K562 (cell line): Measurements from ENCODE around the gene PRDX6. TPM values are rescaled to one million over a fixed set of nuclear protein-coding genes. Genes with fewer than 3 reads are reported as not detected.

Experiments used
- ATAC-seq: fragments of 200-7000 bp; cut with Tn5 transposase; 3 replicates; pipeline ENCODE4 v1.9.1; 2020; ENCODE audit warnings: moderate library complexity
- BruUV-seq: library from RNA; stranded (reverse); fragments of 400-500 nt; replicated peaks from 2 replicates; lab custom pipeline; 2021; lab: Mats Ljungman, UMichigan
- CTCF ChIA-PET: fragments of 300-600 bp; formaldehyde crosslinking; extraction: SDS; loops from one replicate; lab custom pipeline; 2021; ENCODE audit warnings: low intra/inter-chr PET ratio; lab: Yijun Ruan, JAX
- POLR2A ChIA-PET: fragments of 300-600, 350-650 bp; sonication (Branson Sonifier 250); formaldehyde crosslinking; extraction: SDS; loops from one replicate; lab custom pipeline; 2021; ENCODE audit warnings: antibody characterized with exemption, inconsistent platforms; lab: Yijun Ruan, JAX
- DNase-seq, 4 experiments: peaks; one replicate each; pipeline versions ENCODE4 v3.0.0 to v3.0.0-alpha.2; 2011 to 2018; ENCODE audit warnings: low spot score in 3 of 4, mixed read lengths in 3 of 4; ENCODE audit errors: extremely low read depth in 1 of 4
- FAIRE-seq: peaks from 2 replicates; lab custom pipeline; 2011; peaks lifted over from hg19 to GRCh38; lab: Jason Lieb, UNC
- H2AFZ ChIP-seq: 2 replicates; pipeline ENCODE4 v1.6.0; 2011; ENCODE audit warnings: low read depth, low read length, control low read depth, inconsistent platforms
- H3K27ac ChIP-seq: fragments of 200-600 bp; 3 replicates; pipeline ENCODE4 v1.8.0; 2011; ENCODE audit warnings: low read depth, mild to moderate bottlenecking, control low read depth, inconsistent platforms, low read length, moderate library complexity, mixed read lengths; ENCODE audit errors: extremely low read depth
- H3K27me3 ChIP-seq, 2 experiments: fragments of 300-600 bp in 1 of 2; 2 replicates in 1 of 2; 3 replicates in 1 of 2; pipeline versions ENCODE4 v1.6.0 to v1.8.0; 2011; ENCODE audit warnings: inconsistent platforms in 2 of 2, low read length in 2 of 2, mild to moderate bottlenecking in 1 of 2, mixed read lengths in 1 of 2, moderate library complexity in 1 of 2; ENCODE audit not compliant: control insufficient read depth in 2 of 2, insufficient read depth in 2 of 2
- H3K36me3 ChIP-seq: fragments of 300-600 bp; 3 replicates; pipeline ENCODE4 v1.8.0; 2011; ENCODE audit warnings: mild to moderate bottlenecking, low read length, inconsistent platforms; ENCODE audit not compliant: control insufficient read depth, insufficient read depth
- H3K4me1 ChIP-seq, 2 experiments: fragments of 200-600 bp in 1 of 2; replicated peaks in 1 of 2; 2 replicates in 1 of 2; 3 replicates in 1 of 2; pipeline versions ENCODE4 v1.5.1 to v1.8.0; 2011; ENCODE audit warnings: inconsistent platforms in 2 of 2, low read length in 2 of 2, mild to moderate bottlenecking in 1 of 2, mixed read lengths in 1 of 2, moderate library complexity in 1 of 2; ENCODE audit not compliant: control insufficient read depth in 2 of 2, insufficient read depth in 2 of 2
- H3K4me2 ChIP-seq: 2 replicates; pipeline ENCODE4 v1.6.1; 2011; ENCODE audit warnings: low read length, control low read depth, inconsistent platforms, mixed read lengths; ENCODE audit not compliant: insufficient read depth
- H3K4me3 ChIP-seq: fragments of 200-600 bp; sonication (generic), shearing (Covaris generic); 2 replicates; pipeline ENCODE4 v1.5.1; 2016; ENCODE audit warnings: control low read depth, inconsistent platforms
- H3K79me2 ChIP-seq: fragments of 200-600 bp; 3 replicates; pipeline ENCODE4 v1.8.0; 2011; ENCODE audit warnings: low read length, inconsistent platforms; ENCODE audit not compliant: control insufficient read depth, insufficient read depth
- H3K9ac ChIP-seq, 2 experiments: 2 replicates each; pipeline versions ENCODE4 v1.6.0 to v1.6.1; 2011; ENCODE audit warnings: low read depth in 2 of 2, low read length in 2 of 2, control low read depth in 1 of 2, inconsistent platforms in 1 of 2, mild to moderate bottlenecking in 1 of 2, mixed read lengths in 1 of 2; ENCODE audit not compliant: insufficient read depth in 1 of 2
- H3K9me1 ChIP-seq: one replicate; pipeline ENCODE4 v1.6.0; 2011; ENCODE audit warnings: inconsistent platforms, mild to moderate bottlenecking, low read length, moderate library complexity; ENCODE audit not compliant: control insufficient read depth, insufficient read depth
- H3K9me3 ChIP-seq: replicated peaks from 2 replicates; pipeline ENCODE4 v1.5.1; 2011; ENCODE audit warnings: low read depth, low read length, inconsistent platforms; ENCODE audit not compliant: control insufficient read depth, insufficient read depth
- H4K20me1 ChIP-seq: replicated peaks from 2 replicates; pipeline ENCODE4 v1.6.1; 2011; ENCODE audit warnings: low read length, inconsistent platforms, mixed read lengths; ENCODE audit not compliant: control insufficient read depth, insufficient read depth
- CBX5 ChIP-seq: IDR thresholded peaks from 2 replicates; pipeline ENCODE4 v1.6.1; 2014; ENCODE audit warnings: low read depth, borderline replicate concordance
- CLOCK ChIP-seq: fragments of 250-450 bp; sonication (Bioruptor Pico); IDR thresholded peaks from 2 replicates; pipeline ENCODE4 v1.4.0; 2020; ENCODE audit warnings: mild to moderate bottlenecking, moderate library complexity, borderline replicate concordance
- FOSL1 ChIP-seq: fragments of 200-800 bp; sonication (Bioruptor generic); conservative IDR thresholded peaks from 2 replicates; pipeline ENCODE4 v1.6.1; 2016; ENCODE audit warnings: missing genetic modification characterization, missing compliant biosample characterization
- HLTF ChIP-seq: fragments of 450-650 bp; IDR thresholded peaks from 2 replicates; pipeline ENCODE4 v1.6.1; 2016
- JUND ChIP-seq, 2 experiments: IDR thresholded peaks; 2 replicates in 1 of 2; 3 replicates in 1 of 2; pipeline ENCODE4 v1.6.1; 2011; ENCODE audit warnings: borderline replicate concordance in 2 of 2, low read depth in 2 of 2, low read length in 2 of 2, improper control_type of control experiment in 1 of 2, missing biosample characterization in 1 of 2, missing genetic modification characterization in 1 of 2, missing genetic modification reagents in 1 of 2
- SLC30A9 ChIP-seq: fragments of 250-450 bp; sonication (Bioruptor Pico); IDR thresholded peaks from 2 replicates; pipeline ENCODE4 v1.8.0; 2022; ENCODE audit warnings: mild to moderate bottlenecking, moderate library complexity
- TOE1 ChIP-seq, 2 experiments: fragments of 450-650 bp in 1 of 2; sonication (generic) in 1 of 2; formaldehyde crosslinking in 1 of 2; IDR thresholded peaks; 2 replicates each; pipeline versions ENCODE4 v1.7.1 to v1.8.0; 2016 to 2022; ENCODE audit warnings: borderline replicate concordance in 2 of 2, mild to moderate bottlenecking in 2 of 2, antibody characterized with exemption in 1 of 2, inconsistent platforms in 1 of 2, low read depth in 1 of 2, missing genetic modification reagents in 1 of 2, moderate library complexity in 1 of 2
- ZNF354B ChIP-seq: fragments of 250-450 bp; sonication (Bioruptor Pico); IDR thresholded peaks from 2 replicates; pipeline ENCODE4 v1.4.0; 2020
- WGBS: fragments of 100-300 bp; shearing (Covaris generic); methylation state at CpG from one replicate; pipeline ENCODE4 v1.1.6; 2016; ENCODE audit warnings: low coverage, mixed read lengths; ENCODE audit not compliant: insufficient coverage; ENCODE audit errors: missing lambda C conversion rate; 5-methylcytosine and 5-hydroxymethylcytosine counted together
- in situ Hi-C: fragments of 300-500 bp; cut with MboI; formaldehyde crosslinking; loops from 4 replicates; pipeline ENCODE4 v1.15.0; 2018; ENCODE audit warnings: inconsistent platforms, mixed read lengths
- intact Hi-C: fragments of 100-400 bp; cut with micrococcal nuclease; formaldehyde crosslinking; loops from 2 replicates; pipeline ENCODE4 v1.14.2; 2022
- polyA plus RNA-seq, 8 experiments: library from polyadenylated mRNA; depleted of rRNA in 4 of 8; stranded (reverse) in 5 of 8; unstranded in 3 of 8; fragments of >200 nt; fragmentation: Nextera tagmentation in 2 of 8; fragmentation: Illumina TruSeq in 1 of 8; extraction: Ambion mirVana in 2 of 8; extraction: Trizol in 1 of 8; gene quantifications; 2 replicates each; pipeline versions ENCODE4 v1.2.1 to v1.2.3, GENCODE V29; 2011 to 2014; ENCODE audit warnings: inconsistent platforms in 1 of 8, missing spikeins in 1 of 8
- total RNA-seq, 7 experiments: library from RNA; depleted of rRNA in 6 of 7; stranded (reverse); fragments of >200 nt in 6 of 7; fragmentation: Illumina TruSeq in 2 of 7; extraction: Trizol in 2 of 7; gene quantifications; 2 replicates each; pipeline versions ENCODE4 v1.2.1 to v1.2.3, GENCODE V29; 2011 to 2021; ENCODE audit warnings: low replicate concordance in 1 of 7
- TF ChIP-seq, protein P1 (sequence below): fragments of 150-350 bp; conservative IDR thresholded peaks from 2 replicates; pipeline ENCODE4 v1.6.1; 2014; ENCODE audit warnings: low read length
- TF ChIP-seq, protein P2 (sequence below): fragments of 250-450 bp; sonication (Bioruptor Pico); IDR thresholded peaks from 2 replicates; pipeline ENCODE4 v1.6.1; 2021; ENCODE audit warnings: mild to moderate bottlenecking
- TF ChIP-seq, protein P3 (sequence below), 2 experiments: fragments of 450-650 bp in 1 of 2; sonication (generic) in 1 of 2; formaldehyde crosslinking in 1 of 2; IDR thresholded peaks in 1 of 2; conservative IDR thresholded peaks in 1 of 2; 2 replicates each; pipeline versions ENCODE4 v1.6.1 to v1.8.1; 2016 to 2023; ENCODE audit warnings: mild to moderate bottlenecking in 2 of 2, moderate library complexity in 2 of 2, inconsistent platforms in 1 of 2, missing genetic modification reagents in 1 of 2

PRDX6 gene
- total and polyA plus RNA-seq, 9 of the 15 experiments (the other 6 are each of a cell fraction or from before 2014, with no cell fraction given), result 277 to 1,082 (median 610) TPM

DNA sequence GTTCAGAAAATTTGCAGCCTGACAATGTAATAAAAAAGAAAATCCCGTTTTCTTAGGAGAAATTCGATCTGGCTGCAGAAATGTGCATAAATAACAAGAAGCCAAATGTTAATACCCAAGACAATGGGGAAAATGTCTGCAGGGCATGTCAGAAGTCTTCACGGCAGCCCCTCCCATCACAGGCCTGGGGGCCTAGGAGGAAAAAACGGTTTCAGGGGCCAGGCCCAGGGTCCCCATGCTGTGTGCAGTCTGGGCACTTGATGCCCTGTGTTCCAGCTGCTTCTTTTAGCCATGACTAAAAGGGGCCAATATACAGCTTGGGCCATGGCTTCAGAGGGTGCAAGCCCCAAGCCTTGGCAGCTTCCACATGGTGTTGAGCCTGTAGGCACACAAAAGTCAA is 6.5 kb upstream of the PRDX6 start (continued):
- peak; percentile 82 for TF ChIP-seq CBX5
- TF ChIP-seq, protein P1, sequence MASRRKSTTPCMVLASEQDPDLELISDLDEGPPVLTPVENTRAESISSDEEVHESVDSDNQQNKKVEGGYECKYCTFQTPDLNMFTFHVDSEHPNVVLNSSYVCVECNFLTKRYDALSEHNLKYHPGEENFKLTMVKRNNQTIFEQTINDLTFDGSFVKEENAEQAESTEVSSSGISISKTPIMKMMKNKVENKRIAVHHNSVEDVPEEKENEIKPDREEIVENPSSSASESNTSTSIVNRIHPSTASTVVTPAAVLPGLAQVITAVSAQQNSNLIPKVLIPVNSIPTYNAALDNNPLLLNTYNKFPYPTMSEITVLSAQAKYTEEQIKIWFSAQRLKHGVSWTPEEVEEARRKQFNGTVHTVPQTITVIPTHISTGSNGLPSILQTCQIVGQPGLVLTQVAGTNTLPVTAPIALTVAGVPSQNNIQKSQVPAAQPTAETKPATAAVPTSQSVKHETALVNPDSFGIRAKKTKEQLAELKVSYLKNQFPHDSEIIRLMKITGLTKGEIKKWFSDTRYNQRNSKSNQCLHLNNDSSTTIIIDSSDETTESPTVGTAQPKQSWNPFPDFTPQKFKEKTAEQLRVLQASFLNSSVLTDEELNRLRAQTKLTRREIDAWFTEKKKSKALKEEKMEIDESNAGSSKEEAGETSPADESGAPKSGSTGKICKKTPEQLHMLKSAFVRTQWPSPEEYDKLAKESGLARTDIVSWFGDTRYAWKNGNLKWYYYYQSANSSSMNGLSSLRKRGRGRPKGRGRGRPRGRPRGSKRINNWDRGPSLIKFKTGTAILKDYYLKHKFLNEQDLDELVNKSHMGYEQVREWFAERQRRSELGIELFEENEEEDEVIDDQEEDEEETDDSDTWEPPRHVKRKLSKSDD, result no peak
- TF ChIP-seq, protein P2, sequence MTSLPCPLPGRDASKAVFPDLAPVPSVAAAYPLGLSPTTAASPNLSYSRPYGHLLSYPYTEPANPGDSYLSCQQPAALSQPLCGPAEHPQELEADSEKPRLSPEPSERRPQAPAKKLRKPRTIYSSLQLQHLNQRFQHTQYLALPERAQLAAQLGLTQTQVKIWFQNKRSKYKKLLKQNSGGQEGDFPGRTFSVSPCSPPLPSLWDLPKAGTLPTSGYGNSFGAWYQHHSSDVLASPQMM, result no peak
- TF ChIP-seq HLTF, result 0 out of 2 replicates have a peak, but pooled peaks have one; percentile 66
- TF ChIP-seq SLC30A9 (CRISPR knock-in tag), result no peak
- no peak for TF ChIP-seq ZNF354B (CRISPR knock-in tag)

- FAIRE-seq, result no peak
- 67% methylated on average over 2 of the region's 2 CpGs for WGBS
- POLR2A ChIA-PET, result interaction anchor here (1.0 kb wide), 2 partner anchors 45 to 350 kb away, joined by 3 read pairs; partner anchors contain the start of gene DARS2
Measured at GRCh38 chr1:173473599-173474011, 3.5 kb upstream of the PRDX6 start.

More at GRCh38 chr1:173473599-173474011, 3.5 kb upstream of the PRDX6 start:
- Histone ChIP-seq H3K36me3 (peaks cover 11% of the 10 kb centered on the region), H3K79me2 (peaks cover 36% of the 10 kb centered on the region), H3K27me3 (no peaks in the 10 kb centered on the region), H3K9me3 (peaks cover 14% of the 10 kb centered on the region), H3K4me3 (no peak overlapping the region), H3K27ac (no peak overlapping the region), H3K4me2 (peak overlapping the region; percentile 93; the same call in 1 of the 2 replicates), H4K20me1 (peaks cover 5% of the 10 kb centered on the region; the same call in 1 of the 2 replicates), H2AFZ (no peak overlapping the region), H3K4me1 (peaks cover 11 to 22% of the 10 kb centered on the region in 2 experiments), H3K9ac (no peak overlapping the region), H3K9me1 (no peaks in the 10 kb centered on the region)
- no TSS peak for BruUV-seq
- DNase-seq (peak in 1 of 4 experiments; percentile 4), ATAC-seq (no peak)
- CTCF ChIA-PET, result no interaction called here
- in situ Hi-C loops (no loop called here), intact Hi-C loops (no loop called here)
- TF ChIP-seq TOE1 (IDR thresholded peaks at IDR 0.05; ENCODE audit: borderline replicate concordance) (no peak), TOE1 (CRISPR knock-in tag; IDR thresholded peaks at IDR 0.05; ENCODE audit: borderline replicate concordance, low read depth) (no peak), JUND (IDR thresholded peaks at IDR 0.05; ENCODE audit: borderline replicate concordance, low read depth, low read length) (peak; percentile 43; the same call in 1 of the 2 replicates), JUND (tag; IDR thresholded peaks at IDR 0.05; ENCODE audit: borderline replicate concordance, low read depth, low read length) (no peak), FOSL1 (tag) (peak; percentile 76), CLOCK (no peak)
- TF ChIP-seq, protein P3, sequence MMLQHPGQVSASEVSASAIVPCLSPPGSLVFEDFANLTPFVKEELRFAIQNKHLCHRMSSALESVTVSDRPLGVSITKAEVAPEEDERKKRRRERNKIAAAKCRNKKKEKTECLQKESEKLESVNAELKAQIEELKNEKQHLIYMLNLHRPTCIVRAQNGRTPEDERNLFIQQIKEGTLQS (IDR thresholded peaks at IDR 0.05), result peak; percentile 37; the same call in 1 of the 2 replicates
- TF ChIP-seq, protein P3 (CRISPR knock-in tag; conservative IDR thresholded peaks at IDR 0.05), result no peak
